ENCODE measurements around the gene KLHL17. TPM values are rescaled to one million over a fixed set of nuclear protein-coding genes. Genes with fewer than 3 reads are reported as not detected.

KLHL17 gene
- total RNA-seq, 1 experiment from 2014 or later = 27.8 TPM

GRCh38 chr1:966135-966703 is 5.8 kb downstream of the KLHL17 start, which contains the start of gene PLEKHN1:
Gene PLEKHN1, plus strand, starts transcription at chr1:966482. Its CDS starts 50 bp downstream, at chr1:966532.
- H3K4me1 Mint-ChIP-seq (ENCODE audit: low read depth, unreplicated experiment) = no peaks in the 10 kb centered on the region
- H3K4me3 Mint-ChIP-seq (ENCODE audit: low read depth, unreplicated experiment) = peak within 1 kb of the TSS; percentile 69
- DNase-seq = peak; percentile 72
- intact Hi-C loops (cut with micrococcal nuclease; ENCODE audit: unreplicated experiment) = no loop called here
- peaks cover 14% of the 10 kb centered on the region for H3K36me3 Mint-ChIP-seq (ENCODE audit: insufficient read depth, unreplicated experiment)
- no TSS peak for BruUV-seq (replicated peaks)
- CTCF ChIA-PET = interaction anchor here (0.5 to 1.1 kb wide), 2 partner anchors 10 to 103 kb away, joined by 6 read pairs; no protein-coding TSS in a partner anchor
- no peak for TF ChIP-seq CTCF (IDR thresholded peaks at IDR 0.05; ENCODE audit: unreplicated experiment)
- no peaks in the 10 kb centered on the region for H3K9me3 Mint-ChIP-seq (ENCODE audit: low read depth, unreplicated experiment)
- no peak within 1 kb of the TSS for H3K27ac Mint-ChIP-seq (ENCODE audit: unreplicated experiment)
- no peaks in the 10 kb centered on the region for H3K27me3 Mint-ChIP-seq (ENCODE audit: unreplicated experiment)

- peak; percentile 70 for DNase-seq
- peaks cover 14% of the 10 kb centered on the region for H3K36me3 Mint-ChIP-seq (ENCODE audit: insufficient read depth, unreplicated experiment)
- CTCF ChIA-PET = interaction anchor here (0.5 to 1.1 kb wide), 2 partner anchors 9 to 102 kb away, joined by 6 read pairs; no protein-coding TSS in a partner anchor
- H3K4me3 Mint-ChIP-seq (ENCODE audit: low read depth, unreplicated experiment) = peak overlapping the region; percentile 69
- TF ChIP-seq CTCF (IDR thresholded peaks at IDR 0.05; ENCODE audit: unreplicated experiment) = no peak
- no peaks in the 10 kb centered on the region for H3K4me1 Mint-ChIP-seq (ENCODE audit: low read depth, unreplicated experiment)
- H3K27ac Mint-ChIP-seq (ENCODE audit: unreplicated experiment) = no peak overlapping the region
- H3K9me3 Mint-ChIP-seq (ENCODE audit: low read depth, unreplicated experiment) = no peaks in the 10 kb centered on the region
- BruUV-seq (replicated peaks) = TSS peak; percentile 88
- no peaks in the 10 kb centered on the region for H3K27me3 Mint-ChIP-seq (ENCODE audit: unreplicated experiment)
- intact Hi-C loops (cut with micrococcal nuclease; ENCODE audit: unreplicated experiment) = no loop called here
Observed at GRCh38 chr1:966704-967300, 6.4 kb downstream of the KLHL17 start.

GRCh38 chr1:967466-968343 is 7.3 kb downstream of the KLHL17 start:
- CTCF ChIA-PET = no interaction called here
- peak overlapping the region; percentile 69 for H3K4me3 Mint-ChIP-seq (ENCODE audit: low read depth, unreplicated experiment)
- no peak overlapping the region for H3K27ac Mint-ChIP-seq (ENCODE audit: unreplicated experiment)
- H3K36me3 Mint-ChIP-seq (ENCODE audit: insufficient read depth, unreplicated experiment) = peaks cover 14% of the 10 kb centered on the region
- H3K9me3 Mint-ChIP-seq (ENCODE audit: low read depth, unreplicated experiment) = no peaks in the 10 kb centered on the region
- DNase-seq = no peak
- H3K4me1 Mint-ChIP-seq (ENCODE audit: low read depth, unreplicated experiment) = no peaks in the 10 kb centered on the region
- intact Hi-C loops (cut with micrococcal nuclease; ENCODE audit: unreplicated experiment) = no loop called here
- TF ChIP-seq CTCF (IDR thresholded peaks at IDR 0.05; ENCODE audit: unreplicated experiment) = no peak
- no TSS peak for BruUV-seq (replicated peaks)
- no peaks in the 10 kb centered on the region for H3K27me3 Mint-ChIP-seq (ENCODE audit: unreplicated experiment)

GRCh38 chr1:969260-969855 is 9.0 kb downstream of the KLHL17 start:
- Mint-ChIP-seq H3K4me1 (ENCODE audit: low read depth, unreplicated experiment) (no peaks in the 10 kb centered on the region), H3K27me3 (ENCODE audit: unreplicated experiment) (no peaks in the 10 kb centered on the region), H3K9me3 (ENCODE audit: low read depth, unreplicated experiment) (no peaks in the 10 kb centered on the region), H3K4me3 (ENCODE audit: low read depth, unreplicated experiment) (no peak overlapping the region), H3K36me3 (ENCODE audit: insufficient read depth, unreplicated experiment) (peaks cover 20% of the 10 kb centered on the region), H3K27ac (ENCODE audit: unreplicated experiment) (no peak overlapping the region)
- DNase-seq = no peak
- BruUV-seq (replicated peaks) = no TSS peak
- CTCF ChIA-PET = no interaction called here
- intact Hi-C loops (cut with micrococcal nuclease; ENCODE audit: unreplicated experiment) = no loop called here
- TF ChIP-seq CTCF (IDR thresholded peaks at IDR 0.05; ENCODE audit: unreplicated experiment) = no peak
